Endometrium (tissue), 2 donors: ENCODE data around the gene B4GALT7.
"Not testable (repeated sequence)": the region's sequence is repeated elsewhere in the genome, so short reads cannot be mapped to it uniquely, and the experiment has no call there.

ENCODE experiments used
- FAIRE-seq: peaks from 2 replicates; lab custom pipeline; 2012; peaks lifted over from hg19 to GRCh38; lab: Jason Lieb, UNC
- donor health status: control.
- donor health status: control.

Gene B4GALT7

DNA sequence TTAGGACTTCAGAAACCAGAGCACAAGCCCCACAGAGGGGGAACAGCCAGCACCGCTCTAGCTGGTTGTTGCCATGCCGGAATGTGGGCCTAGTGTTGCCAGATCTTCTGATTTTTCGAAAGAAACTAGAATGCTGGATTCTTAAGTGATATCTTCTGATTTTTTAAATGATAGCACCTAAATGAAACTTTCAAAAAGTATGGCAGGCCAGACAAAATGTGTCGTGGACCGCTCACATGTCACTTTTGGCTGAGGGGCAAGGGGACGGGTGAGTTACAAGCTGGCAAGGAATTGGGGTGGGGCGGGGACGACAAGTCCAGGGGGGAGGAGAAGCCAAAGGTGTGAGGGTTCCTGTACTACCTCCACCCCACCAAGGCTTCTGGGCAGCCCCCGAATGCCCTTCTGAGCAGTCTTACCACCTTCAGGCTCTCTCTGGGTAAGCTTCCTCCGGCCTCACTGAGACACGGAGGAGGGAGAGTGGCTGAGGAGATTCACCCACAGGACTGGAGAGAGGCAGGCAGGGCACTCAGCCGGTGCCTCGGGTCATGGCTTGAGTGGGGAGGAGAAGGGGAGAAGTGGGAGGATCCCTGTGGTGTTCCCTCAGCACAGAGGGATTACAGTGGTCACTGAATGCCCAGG, 10.3 kb downstream of the B4GALT7 start:
- no peak for FAIRE-seq

DNA sequence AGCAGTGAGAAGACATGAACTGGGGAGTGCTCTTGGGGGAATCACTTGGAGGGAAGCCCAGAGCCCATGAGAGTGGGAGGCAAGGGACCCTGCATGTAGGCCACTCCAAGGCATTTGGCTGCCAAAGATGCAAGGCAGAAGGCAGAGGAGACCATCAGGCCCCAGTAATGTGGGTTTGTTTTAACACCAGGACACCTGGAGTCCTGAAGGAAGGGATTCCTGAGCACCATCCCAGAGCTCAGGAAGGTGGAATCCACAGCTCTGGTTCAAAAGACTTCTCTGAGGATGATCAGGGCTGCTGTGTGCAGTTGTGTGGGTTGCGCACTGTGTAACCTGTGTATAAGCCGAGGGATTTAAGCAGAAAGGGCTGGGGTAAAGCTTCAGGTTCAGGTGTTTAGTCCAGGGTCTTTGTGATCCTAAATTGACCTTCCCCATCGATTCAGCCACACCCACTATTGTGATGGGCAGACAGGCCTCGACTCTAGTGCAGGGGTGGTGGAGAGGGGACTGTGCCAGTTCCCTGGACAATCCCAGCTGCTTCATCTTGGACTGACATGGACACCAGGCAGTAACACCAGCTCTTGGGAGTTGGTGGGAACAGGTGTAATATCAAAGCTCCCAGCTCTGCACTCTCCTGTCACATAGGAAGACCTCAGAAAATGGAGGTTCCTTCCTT, 11.0 kb downstream of the B4GALT7 start:
- FAIRE-seq = no peak

DNA sequence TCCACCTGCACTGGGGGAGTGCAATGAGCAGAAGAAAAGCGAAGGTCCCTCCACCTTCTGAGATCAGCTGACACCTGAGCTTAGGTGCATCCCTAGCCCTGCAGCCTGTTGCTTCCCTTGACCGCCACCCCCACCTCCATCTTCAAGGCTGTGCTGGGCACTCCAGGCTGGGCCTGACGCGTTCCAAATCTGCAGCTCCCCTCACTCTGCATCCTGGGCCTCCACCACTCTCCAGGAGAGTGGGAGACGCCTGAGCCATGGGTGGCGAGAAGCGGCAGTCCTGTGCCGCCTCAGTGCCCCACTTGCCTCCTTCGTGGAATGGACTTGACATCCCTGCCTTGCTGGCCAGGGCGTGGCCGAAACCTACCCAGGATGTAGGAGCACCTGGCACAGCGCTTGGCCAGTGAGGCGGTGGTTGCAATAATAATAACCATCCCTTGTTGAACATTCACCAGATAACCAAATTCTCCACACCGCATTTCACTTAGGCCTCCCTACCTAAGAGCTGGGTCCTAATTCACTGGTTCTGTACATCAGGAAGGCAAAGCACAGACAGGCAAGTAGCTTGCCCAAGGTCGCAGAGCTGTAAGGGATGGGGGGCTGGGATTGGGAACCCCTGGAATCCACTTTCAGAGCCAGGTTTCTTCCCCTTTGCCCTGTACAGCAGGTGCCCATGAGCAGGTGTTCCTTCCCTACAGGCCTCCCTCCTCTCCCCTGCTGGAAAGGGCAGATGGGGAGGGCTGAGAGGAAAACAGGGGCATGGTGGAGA, 11.7 kb downstream of the B4GALT7 start:
- FAIRE-seq = no peak

DNA sequence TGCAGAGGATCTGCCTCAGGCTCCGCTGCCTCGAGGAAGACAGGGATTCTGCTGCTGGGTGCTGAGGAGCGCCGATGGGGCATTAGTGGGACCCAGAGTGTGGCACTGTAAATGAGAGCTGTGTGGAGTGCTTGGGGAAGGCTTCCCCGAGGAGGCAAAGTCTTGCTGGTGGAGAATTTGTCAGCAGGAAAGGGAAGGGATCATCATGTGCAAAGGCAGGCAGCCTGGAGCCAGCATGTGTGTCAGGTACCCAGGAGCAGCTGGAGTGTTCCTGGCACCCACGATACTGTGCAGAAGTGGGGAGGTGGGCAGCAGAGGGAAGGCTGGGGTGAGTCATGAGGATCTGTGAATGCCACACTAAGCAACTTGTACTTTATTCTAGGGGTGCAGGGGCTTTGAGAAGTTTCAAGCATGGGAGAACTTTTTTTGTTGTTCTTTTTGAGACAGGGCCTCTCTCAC, 12.3 kb downstream of the B4GALT7 start:
- no peak for FAIRE-seq

DNA sequence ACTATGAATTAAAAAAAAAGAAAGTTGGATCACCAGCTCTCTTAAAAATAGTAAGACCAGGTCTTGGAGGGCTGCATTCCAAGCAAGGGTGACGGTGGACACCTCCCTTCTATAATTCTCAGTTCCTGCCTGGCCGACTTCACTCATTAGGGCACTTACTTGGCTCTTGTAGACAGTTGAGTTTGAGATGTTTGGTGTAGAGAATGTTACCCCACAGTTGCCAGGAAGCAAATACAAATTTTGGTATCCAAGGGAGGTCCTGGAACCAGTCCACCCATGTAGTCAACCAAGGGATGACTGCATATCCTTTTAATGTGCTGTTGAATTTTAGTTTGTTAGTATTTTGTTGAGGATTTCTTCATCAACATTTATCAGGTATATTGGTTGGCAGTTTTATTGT, 20.6 kb downstream of the B4GALT7 start:
- FAIRE-seq = no peak

DNA sequence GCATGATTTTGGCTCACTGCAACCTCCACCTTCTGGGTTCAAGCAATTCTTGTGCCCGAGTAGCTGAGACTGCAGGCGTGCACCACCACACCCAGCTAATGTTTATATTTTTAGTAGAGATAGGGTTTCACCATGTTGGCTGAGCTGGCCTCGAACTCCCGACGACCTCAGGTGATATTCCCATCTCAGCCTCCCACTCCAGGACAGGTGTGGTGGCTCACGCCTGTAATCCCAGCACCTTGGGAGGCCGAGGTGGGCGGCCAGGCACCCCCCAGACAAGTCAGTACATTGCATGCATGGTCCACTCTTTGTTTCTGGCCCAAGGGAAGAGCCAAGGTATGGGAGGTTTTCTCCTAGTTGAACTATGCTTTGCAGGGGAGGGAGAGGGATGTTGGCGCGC, 24.2 kb downstream of the B4GALT7 start:
- not testable (repeated sequence) for FAIRE-seq

DNA sequence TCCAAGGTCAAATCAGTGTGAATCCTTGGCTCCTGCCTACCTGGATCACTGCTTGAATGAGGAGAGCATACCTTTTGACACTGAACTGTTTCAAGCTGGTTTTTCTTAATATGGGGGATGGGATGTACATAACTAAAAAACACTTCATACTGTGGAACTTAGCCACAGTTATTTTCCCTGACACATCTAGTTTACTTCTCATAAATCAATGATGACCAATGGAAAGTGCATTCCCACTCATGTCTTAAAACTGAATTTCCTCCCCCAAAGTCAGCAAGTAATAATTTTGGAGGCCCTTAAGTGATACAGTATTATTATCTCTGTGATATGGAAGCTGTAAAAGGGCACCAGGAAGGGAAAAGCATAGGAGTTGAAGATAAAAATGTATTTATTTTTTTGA, 30.3 kb downstream of the B4GALT7 start:
- not testable (repeated sequence) for FAIRE-seq

DNA sequence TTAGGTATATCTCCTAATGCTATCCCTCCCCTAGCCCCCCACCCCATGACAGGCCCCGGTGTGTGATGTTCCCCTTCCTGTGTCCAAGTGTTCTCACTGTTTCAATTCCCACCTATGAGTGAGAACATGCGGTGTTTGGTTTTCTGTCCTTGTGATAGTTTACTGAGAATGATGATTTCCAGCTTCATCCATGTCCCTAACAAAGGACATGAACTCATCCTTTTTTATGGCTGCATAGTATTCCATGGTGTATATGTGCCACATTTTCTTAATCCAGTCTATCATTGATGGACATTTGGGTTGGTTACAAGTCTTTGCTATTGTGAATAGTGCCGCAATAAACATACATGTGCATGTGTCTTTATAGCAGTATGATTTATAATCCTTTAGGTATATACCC, 35.0 kb downstream of the B4GALT7 start:
- not testable (repeated sequence) for FAIRE-seq

DNA sequence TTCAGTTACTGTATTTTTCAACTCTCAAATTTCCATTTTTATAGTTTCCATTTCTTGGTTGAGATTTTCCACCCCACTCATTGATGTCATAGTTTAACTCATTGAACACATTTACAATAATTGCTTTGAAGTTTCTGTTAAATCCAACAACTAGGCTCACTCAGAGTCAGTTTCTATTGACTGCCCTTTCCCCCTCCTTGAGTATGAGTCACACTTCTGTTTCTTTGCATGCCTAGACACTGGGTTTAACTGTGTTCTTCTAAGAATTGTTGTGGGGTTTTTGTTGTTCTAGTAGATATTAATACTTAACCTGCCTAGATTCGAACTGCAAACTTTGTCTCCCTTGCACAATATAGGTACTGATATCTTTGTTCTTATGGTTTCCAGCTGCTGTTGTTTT, 45.5 kb downstream of the B4GALT7 start:
- not testable (repeated sequence) for FAIRE-seq

DNA sequence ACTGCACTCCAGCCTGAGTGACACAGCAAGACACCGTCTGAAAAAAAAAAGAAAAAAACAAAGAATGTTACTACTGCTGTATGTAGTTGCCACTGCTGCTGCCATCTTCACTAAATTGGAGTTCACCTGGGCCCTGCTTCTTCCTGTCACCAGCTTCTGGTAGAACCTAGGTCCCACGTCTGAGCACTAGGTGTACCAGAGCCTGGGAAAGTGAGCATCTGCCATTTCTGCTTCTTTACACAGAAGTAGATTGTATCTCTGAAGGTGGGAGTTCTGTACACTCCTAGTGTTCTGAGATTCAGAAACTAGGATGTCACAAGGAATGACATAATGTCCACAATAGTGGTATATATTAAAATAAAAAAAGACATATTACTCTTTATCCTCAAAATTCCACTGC, 51.3 kb downstream of the B4GALT7 start:
- not testable (repeated sequence) for FAIRE-seq

DNA sequence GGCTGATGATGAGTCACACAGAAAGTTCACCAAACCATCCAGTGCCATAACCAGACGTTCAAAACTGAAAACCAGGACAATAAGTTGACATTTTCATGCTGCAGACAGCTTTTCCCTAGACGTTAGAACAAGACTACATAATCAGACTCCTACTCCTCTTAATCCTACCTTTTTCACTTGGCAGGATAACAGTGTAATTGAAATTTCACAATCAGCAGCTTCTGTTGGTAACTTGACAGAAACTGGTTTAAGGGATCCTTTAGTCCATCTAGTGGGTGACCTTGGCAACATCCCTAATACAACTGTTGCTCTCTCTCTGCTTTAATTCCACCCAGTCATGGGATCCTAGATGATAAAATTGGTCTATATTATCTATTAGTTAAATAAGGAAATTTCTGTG, 57.9 kb downstream of the B4GALT7 start:
- not testable (repeated sequence) for FAIRE-seq

DNA sequence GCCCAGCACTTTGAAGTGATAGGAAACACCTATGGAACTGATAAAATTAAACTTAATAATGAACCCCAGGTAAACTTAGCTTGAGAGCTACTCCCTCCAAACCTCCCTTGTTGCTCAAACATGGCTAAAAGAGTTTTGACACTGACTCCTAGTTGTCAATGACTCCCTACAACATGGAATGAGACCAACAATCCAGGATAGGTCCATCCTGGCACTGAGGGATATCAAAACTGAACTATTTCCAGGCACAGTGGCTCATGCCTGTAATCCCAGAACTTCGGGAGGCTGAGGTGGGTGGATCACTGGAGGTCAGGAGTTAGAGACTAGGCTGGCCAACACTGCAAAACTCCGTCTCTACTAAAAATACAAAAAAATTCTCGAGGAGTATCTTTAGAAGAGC, 58.6 kb downstream of the B4GALT7 start:
- not testable (repeated sequence) for FAIRE-seq
